Left hindlimb (tissue), 1 donor: ENCODE results near the gene TET1.
"Not testable (repeated sequence)": the region's sequence is repeated elsewhere in the genome, so short reads cannot be mapped to it uniquely, and the experiment has no call there.

Experiments used
- DNase-seq: peaks from one replicate; pipeline ENCODE4 v3.0.0-alpha.2; 2018

Gene TET1

GRCh38 chr10:68720793-68721672, 160.9 kb downstream of the TET1 start, which contains the start of gene CCAR1:
Gene CCAR1 (plus strand): TSS chr10:68721239. CDS start chr10:68722505, 1,266 bp downstream.
- peak; percentile 98 for DNase-seq

- DNase-seq, result no peak
These were observed 161.7 kb downstream of the TET1 start for GRCh38 chr10:68721673-68722335.

- no peak for DNase-seq
These were observed 164.9 kb downstream of the TET1 start for GRCh38 chr10:68725016-68725415.

- DNase-seq, result no peak
These were observed 167.0 kb downstream of the TET1 start for GRCh38 chr10:68727146-68727545.

- no peak for DNase-seq
These were observed 172.5 kb downstream of the TET1 start for GRCh38 chr10:68732651-68733050.

- no peak for DNase-seq
These were observed 174.2 kb downstream of the TET1 start for GRCh38 chr10:68734349-68734748.

- no peak for DNase-seq
These were observed 175.0 kb downstream of the TET1 start for GRCh38 chr10:68735119-68735518.

GRCh38 chr10:68735739-68736138, 175.6 kb downstream of the TET1 start:
- not testable (repeated sequence) for DNase-seq

GRCh38 chr10:68740676-68741075, 180.5 kb downstream of the TET1 start:
- DNase-seq, result not testable (repeated sequence)

GRCh38 chr10:68742397-68742796, 182.3 kb downstream of the TET1 start:
- no peak for DNase-seq
